GM12875 (cell line): ENCODE results near the gene SPIB.

Experiments
- H3K4me3 ChIP-seq: one replicate; pipeline ENCODE4 v1.5.1; 2011; ENCODE audit warnings: low read depth, low read length, control low read depth
- CTCF ChIP-seq: IDR thresholded peaks from 2 replicates; pipeline ENCODE4 v1.5.1; 2011; ENCODE audit warnings: low read depth, mild to moderate bottlenecking, control low read depth, inconsistent platforms, low read length, moderate library complexity, borderline replicate concordance; ENCODE audit not compliant: insufficient read depth

SPIB gene

GRCh38 chr19:50378863-50379236 lies 39.9 kb upstream of the SPIB start:
- no peak for TF ChIP-seq CTCF
- H3K4me3 ChIP-seq, result no peak overlapping the region

- H3K4me3 ChIP-seq, result no peak overlapping the region
- no peak for TF ChIP-seq CTCF
These were observed 39.1 kb upstream of the SPIB start for GRCh38 chr19:50379602-50380001.

- TF ChIP-seq CTCF, result no peak
These were observed 38.6 kb upstream of the SPIB start for GRCh38 chr19:50380137-50380536.

DNA sequence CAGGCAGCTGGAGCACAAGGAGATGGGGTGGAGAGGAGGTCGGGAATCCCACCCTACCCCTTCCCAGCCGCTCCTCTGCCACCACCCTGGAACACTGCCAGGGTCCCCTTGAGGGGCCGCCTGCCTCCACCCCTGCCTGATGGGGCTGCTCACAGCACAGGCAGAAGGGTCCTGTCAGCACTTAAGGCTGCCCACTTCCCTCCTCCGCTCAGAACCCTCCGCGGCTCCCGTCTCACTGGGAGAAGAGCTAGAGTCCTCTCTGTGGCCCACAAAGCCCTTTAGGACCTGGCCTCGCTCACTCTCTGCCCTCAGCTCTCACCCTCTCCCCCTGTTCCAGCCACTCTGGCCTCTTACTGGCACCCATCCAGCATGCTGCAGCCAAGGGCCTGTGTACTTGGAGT lies 38.0 kb upstream of the SPIB start:
- TF ChIP-seq CTCF, result no peak
- H3K4me3 ChIP-seq, result no peak overlapping the region

More at GRCh38 chr19:50380137-50380536, 38.6 kb upstream of the SPIB start:
- H3K4me3 ChIP-seq, result no peak overlapping the region

DNA sequence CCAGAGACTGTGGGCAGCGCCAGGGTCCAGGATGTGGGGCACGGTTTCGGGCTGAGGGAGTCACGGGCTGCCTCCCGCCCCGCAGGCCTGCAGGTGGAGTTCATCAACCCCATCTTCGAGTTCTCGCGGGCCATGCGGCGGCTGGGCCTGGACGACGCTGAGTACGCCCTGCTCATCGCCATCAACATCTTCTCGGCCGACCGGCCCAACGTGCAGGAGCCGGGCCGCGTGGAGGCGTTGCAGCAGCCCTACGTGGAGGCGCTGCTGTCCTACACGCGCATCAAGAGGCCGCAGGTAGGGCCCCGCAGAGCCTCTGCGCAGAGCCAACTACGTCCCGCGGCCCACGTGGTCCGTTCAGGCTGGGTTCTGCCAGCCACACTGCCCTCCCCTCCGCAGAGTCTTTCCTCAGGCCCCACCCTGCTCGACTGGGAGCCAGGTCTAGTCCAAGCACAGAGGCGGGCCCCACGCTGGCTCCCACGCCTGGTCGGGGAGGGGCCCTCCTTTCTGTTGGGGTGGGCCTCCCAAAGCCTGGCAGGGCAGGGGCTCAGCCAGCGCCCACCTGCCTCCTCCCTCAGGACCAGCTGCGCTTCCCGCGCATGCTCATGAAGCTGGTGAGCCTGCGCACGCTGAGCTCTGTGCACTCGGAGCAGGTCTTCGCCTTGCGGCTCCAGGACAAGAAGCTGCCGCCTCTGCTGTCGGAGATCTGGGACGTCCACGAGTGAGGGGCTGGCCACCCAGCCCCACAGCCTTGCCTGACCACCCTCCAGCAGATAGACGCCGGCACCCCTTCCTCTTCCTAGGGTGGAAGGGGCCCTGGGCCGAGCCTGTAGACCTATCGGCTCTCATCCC lies 36.6 kb upstream of the SPIB start:
- H3K4me3 ChIP-seq, result no peak overlapping the region
- no peak for TF ChIP-seq CTCF

DNA sequence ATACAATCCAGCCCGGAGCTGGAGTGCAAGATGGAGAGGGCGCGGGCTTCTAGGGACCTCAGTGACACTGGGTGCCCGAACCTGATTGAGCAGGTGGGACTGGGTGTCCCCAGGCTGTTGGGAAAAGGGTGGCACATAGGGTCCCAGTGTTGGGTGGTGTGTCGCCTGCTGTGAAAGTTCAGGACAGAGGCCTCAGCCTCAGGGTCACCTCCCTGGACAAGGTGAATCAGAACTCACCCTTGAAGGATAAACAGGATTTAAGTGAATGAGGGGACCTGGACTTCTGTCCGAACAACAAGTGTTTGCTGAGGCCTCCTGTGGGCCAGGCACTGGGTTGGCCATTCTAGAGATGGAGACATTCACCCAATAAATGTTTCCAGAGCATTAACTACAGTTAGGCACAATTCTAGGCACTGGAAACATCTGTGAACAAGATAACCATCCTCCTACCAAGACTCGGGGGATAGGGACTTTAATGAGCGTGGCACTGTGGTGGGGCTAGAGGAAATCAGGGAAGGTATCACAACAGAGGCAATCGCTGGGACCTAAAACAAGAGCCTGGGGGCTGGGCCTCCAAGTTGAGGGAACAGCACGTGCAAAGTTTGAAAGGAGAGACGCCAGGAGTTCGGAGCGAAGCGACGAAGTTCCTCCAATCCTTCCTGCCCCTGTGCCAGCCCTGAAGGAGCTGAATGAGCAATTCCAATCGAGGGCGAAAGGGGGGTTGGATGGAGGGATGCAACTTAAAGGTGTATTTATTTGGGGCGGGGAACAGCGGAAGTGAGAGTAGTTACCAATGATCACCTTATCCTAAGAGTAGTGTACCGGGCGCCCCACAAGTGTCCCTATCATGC lies 35.5 kb upstream of the SPIB start:
- no peak for TF ChIP-seq CTCF
- peak overlapping the region; percentile 45 for H3K4me3 ChIP-seq
